Lung (tissue), 12 donors: Measurements from ENCODE around the gene RIMS3. TPM values are rescaled to one million over a fixed set of nuclear protein-coding genes. Genes with fewer than 3 reads are reported as not detected.

Experiments used
- ATAC-seq: fragments of 200-7000 bp; cut with Tn5 transposase; one replicate; pipeline ENCODE4 v1.9.1; 2020; ENCODE audit warnings: moderate number of reproducible peaks; ENCODE audit not compliant: insufficient read depth, low FRiP score
- DNase-seq, 3 donors: peaks; one replicate each; pipeline ENCODE4 v3.0.0-alpha.2; 2013 to 2017
- H3K27ac ChIP-seq, 2 donors: one replicate each; pipeline ENCODE4 v1.5.1; 2013; ENCODE audit warnings: mild to moderate bottlenecking in 2 of 2, moderate library complexity in 2 of 2, control low read depth in 1 of 2, inconsistent platforms in 1 of 2, low read depth in 1 of 2, low read length in 1 of 2
- H3K27me3 ChIP-seq, 3 donors: one replicate each; pipeline ENCODE4 v1.5.1; 2013; ENCODE audit warnings: low read length in 2 of 3; ENCODE audit not compliant: control insufficient read depth in 3 of 3, insufficient read depth in 3 of 3
- H3K36me3 ChIP-seq, 4 donors: one replicate each; pipeline ENCODE4 v1.5.1; 2013; ENCODE audit warnings: low read length in 4 of 4, mild to moderate bottlenecking in 1 of 4, moderate library complexity in 1 of 4; ENCODE audit not compliant: control insufficient read depth in 4 of 4, insufficient read depth in 4 of 4
- H3K4me1 ChIP-seq, 5 donors: one replicate each; pipeline ENCODE4 v1.5.1; 2013; ENCODE audit warnings: low read length in 5 of 5, mild to moderate bottlenecking in 2 of 5, moderate library complexity in 1 of 5; ENCODE audit not compliant: control insufficient read depth in 5 of 5, insufficient read depth in 5 of 5
- H3K4me3 ChIP-seq: one replicate; pipeline ENCODE4 v1.5.1; 2013; ENCODE audit warnings: mild to moderate bottlenecking, control low read depth, moderate library complexity
- H3K9ac ChIP-seq, 2 donors: one replicate each; pipeline ENCODE4 v1.5.1; 2013; ENCODE audit warnings: low read length in 2 of 2, control low read depth in 1 of 2; ENCODE audit not compliant: insufficient read depth in 1 of 2
- H3K9me3 ChIP-seq, 4 donors: one replicate each; pipeline ENCODE4 v1.5.1; 2013; ENCODE audit warnings: low read length in 3 of 4, mild to moderate bottlenecking in 1 of 4, moderate library complexity in 1 of 4; ENCODE audit not compliant: control insufficient read depth in 4 of 4, insufficient read depth in 3 of 4
- WGBS, 2 donors: extraction: QIAGEN DNeasy Blood & Tissue Kit; methylation state at CpG; one replicate each; pipeline ENCODE4 v1.1.7; 2013; 5-methylcytosine and 5-hydroxymethylcytosine counted together
- polyA plus RNA-seq, 2 donors: library from polyadenylated mRNA; stranded (reverse); fragments of 200-250 nt; gene quantifications; one replicate each; pipeline ENCODE4 v1.2.1, GENCODE V29; 2013
- total RNA-seq, 2 donors: library from RNA; depleted of rRNA in 1 of 2; stranded (reverse); fragments of >200 nt in 1 of 2; gene quantifications; one replicate each; pipeline ENCODE4 v1.2.1, GENCODE V29; 2014 to 2021
- TF ChIP-seq, protein P1 (sequence below): IDR thresholded peaks from 2 replicates; pipeline ENCODE4 v1.5.1; 2012; ENCODE audit warnings: mild to moderate bottlenecking; ENCODE audit errors: control extremely low read depth, extremely low read depth
- donor health status: control.
- donor health status: control.
- donor health status: Bipolar disorder and iron deficiency.
- donor health status: healthy.
- donor health status: DM: yes; HTN: yes; CAD: no.

Gene RIMS3
- total and polyA plus RNA-seq, 4 donors: 0.93 to 5.5 (median 1.5) TPM

DNA sequence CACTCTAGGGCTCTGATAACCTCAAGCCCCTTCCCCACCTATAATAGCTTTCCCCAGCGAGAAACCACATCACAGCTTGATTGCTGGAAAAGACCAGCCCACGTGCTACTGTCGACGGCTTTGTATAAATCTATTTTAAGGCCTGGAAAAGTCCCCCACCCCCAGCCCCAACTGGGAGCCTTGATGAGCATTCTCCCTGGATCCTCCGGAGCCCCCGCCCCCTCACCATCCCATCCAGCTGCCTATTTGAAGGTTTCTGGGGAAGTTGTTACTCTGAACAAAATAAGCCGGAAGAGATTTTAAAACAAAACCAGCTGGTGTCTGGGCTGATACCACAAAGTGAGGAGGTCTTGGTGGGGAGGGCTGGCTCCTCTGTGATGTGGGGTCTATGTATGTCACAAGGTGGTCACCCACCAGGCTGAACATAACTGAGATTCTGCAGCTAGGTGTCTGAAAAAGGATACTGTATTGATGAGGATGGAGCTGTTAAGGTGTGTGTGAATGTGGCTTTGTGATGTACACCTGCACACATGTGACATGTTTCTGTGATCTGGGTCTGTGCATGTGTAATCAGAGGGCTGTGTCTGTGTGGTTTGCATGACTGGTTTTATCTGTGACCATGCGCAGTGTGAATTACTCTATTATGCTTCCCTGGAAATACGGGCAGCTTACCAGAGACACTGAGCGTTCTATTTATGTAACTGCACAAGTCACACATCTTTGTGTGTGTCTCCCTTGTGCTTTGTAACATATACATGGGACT is 25.0 kb downstream of the RIMS3 start:
- Histone ChIP-seq H3K27me3 (no peaks in the 10 kb centered on the region), H3K9ac (no peak overlapping the region), H3K36me3 (no peaks in the 10 kb centered on the region), H3K4me3 (no peak overlapping the region), H3K4me1 (no peaks in the 10 kb centered on the region), H3K9me3 (peaks cover 0 to 2% (median 0%) of the 10 kb centered on the region in 4 donors), H3K27ac (no peak overlapping the region)
- ATAC-seq (no peak), DNase-seq (no peak)
- TF ChIP-seq, protein P1, sequence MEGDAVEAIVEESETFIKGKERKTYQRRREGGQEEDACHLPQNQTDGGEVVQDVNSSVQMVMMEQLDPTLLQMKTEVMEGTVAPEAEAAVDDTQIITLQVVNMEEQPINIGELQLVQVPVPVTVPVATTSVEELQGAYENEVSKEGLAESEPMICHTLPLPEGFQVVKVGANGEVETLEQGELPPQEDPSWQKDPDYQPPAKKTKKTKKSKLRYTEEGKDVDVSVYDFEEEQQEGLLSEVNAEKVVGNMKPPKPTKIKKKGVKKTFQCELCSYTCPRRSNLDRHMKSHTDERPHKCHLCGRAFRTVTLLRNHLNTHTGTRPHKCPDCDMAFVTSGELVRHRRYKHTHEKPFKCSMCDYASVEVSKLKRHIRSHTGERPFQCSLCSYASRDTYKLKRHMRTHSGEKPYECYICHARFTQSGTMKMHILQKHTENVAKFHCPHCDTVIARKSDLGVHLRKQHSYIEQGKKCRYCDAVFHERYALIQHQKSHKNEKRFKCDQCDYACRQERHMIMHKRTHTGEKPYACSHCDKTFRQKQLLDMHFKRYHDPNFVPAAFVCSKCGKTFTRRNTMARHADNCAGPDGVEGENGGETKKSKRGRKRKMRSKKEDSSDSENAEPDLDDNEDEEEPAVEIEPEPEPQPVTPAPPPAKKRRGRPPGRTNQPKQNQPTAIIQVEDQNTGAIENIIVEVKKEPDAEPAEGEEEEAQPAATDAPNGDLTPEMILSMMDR: no peak
- 77 to 82% methylated on average over 10 of the region's 10 CpGs for WGBS, 2 donors

DNA sequence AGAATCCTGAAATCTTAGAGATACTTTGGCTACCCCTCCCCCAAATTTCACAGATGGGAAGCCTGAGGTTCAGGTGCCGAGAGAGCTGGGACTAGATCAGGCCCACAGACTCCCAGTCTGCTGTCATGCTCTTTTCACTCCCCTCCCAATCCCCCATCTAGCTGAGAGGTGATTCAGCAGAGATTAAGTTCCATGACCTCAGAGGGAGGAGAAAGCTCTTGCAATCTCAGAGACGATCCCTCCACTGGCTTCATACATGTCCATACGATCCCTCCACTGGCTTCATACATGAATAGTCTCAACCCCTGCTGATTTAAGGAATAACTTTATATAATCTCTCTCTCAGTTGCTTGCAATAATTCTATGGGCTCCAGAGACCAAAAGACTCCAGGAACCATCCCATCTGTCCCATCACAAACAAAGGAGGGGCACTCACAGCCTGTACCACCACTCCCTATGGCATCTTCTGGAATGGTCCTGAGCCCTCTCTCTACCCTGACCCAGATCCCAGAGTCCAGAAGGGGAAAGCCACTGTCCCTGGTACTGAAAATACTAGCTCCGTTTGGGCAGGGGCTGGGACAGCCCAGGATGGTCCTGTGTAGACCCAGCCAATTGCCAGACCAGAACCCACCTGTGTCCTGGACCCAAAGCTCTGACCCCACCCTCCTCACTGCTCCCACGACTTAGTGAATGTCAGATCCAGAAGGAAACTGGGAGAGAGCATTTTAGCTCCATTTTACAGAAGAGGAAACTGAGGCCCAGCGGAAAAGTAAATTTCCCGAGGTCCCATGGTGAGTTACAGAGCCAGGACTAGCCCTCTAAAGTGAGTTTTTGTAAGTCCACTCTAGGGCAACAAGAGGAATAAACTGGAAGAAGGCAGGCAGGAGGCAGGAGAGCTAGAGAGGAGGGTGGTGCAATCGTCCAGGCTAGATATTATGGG is 27.1 kb downstream of the RIMS3 start:
- Histone ChIP-seq H3K4me3 (no peak overlapping the region), H3K9me3 (peaks cover 0 to 2% (median 0%) of the 10 kb centered on the region in 4 donors), H3K36me3 (no peaks in the 10 kb centered on the region), H3K27ac (no peak overlapping the region), H3K4me1 (no peaks in the 10 kb centered on the region), H3K27me3 (no peaks in the 10 kb centered on the region), H3K9ac (no peak overlapping the region)
- DNase-seq (no peak), ATAC-seq (no peak)
- TF ChIP-seq, protein P1: no peak
- 83 to 84% methylated on average over 8 of the region's 8 CpGs for WGBS, 2 donors

DNA sequence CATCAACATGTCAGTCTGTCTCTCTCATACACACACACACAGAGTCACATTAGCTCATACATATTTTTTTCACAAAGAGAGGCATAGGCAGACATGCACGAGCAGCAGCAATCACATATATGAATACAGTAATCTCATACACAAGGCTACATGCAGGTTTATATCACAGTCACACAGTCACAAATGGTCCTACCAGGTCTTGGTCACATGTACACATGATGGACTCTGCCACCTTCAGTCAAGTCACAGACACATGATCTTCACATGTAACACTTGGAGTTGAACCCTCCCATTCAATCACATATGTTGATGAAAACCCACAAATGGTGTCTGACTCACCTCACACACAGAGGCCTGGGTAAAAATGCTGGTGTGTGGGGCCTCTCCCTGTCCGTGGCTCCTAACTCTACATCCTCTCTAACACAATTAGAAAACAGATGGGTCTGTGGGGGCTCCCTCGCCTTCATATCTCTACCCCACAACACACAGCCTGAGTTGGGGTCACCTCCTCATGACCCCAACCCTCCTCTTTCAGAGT is 27.9 kb downstream of the RIMS3 start:
- no peak for DNase-seq
- H3K27me3 ChIP-seq: no peaks in the 10 kb centered on the region
- ATAC-seq: no peak
- H3K36me3 ChIP-seq: no peaks in the 10 kb centered on the region
- no peak overlapping the region for H3K9ac ChIP-seq
- TF ChIP-seq, protein P1: no peak
- no peaks in the 10 kb centered on the region for H3K4me1 ChIP-seq
- no peak overlapping the region for H3K27ac ChIP-seq
- H3K9me3 ChIP-seq: peaks cover 0 to 2% (median 0%) of the 10 kb centered on the region in 4 donors
- WGBS, 2 donors: 89% methylated on average over 3 of the region's 3 CpGs
- H3K4me3 ChIP-seq: no peak overlapping the region
